Measurements from ENCODE around the gene MRPL24. TPM values are rescaled to one million over a fixed set of nuclear protein-coding genes. Genes with fewer than 3 reads are reported as not detected.

MRPL24 gene
- total RNA-seq, 2 experiments from 2014 or later, result 11.7 to 11.9 TPM

- no peaks in the 10 kb centered on the region for H3K9me3 Mint-ChIP-seq
- H3K27me3 ChIP-seq (ENCODE audit: control insufficient read depth in 1 of 2, insufficient read depth in 2 of 2, low read length in 2 of 2), result peaks cover 52 to 58% of the 10 kb centered on the region in 2 experiments
- peaks cover 23% of the 10 kb centered on the region for H3K4me1 ChIP-seq (ENCODE audit: insufficient read depth, low read length)
- no peak overlapping the region for H3K4me3 ChIP-seq (ENCODE audit: low read length)
- peaks cover 26% of the 10 kb centered on the region for H3K4me1 Mint-ChIP-seq (ENCODE audit: low read depth)
- no peaks in the 10 kb centered on the region for H3K36me3 ChIP-seq (ENCODE audit: insufficient read depth, low read length)
- no peak for DNase-seq
- no peaks in the 10 kb centered on the region for H3K36me3 Mint-ChIP-seq (ENCODE audit: low read depth)
- TF ChIP-seq CTCF (IDR thresholded peaks at IDR 0.05), result no peak
- H3K27me3 Mint-ChIP-seq, result peaks cover 61% of the 10 kb centered on the region
- H3K9me3 ChIP-seq (ENCODE audit: control insufficient read depth in 1 of 2, insufficient read depth in 1 of 2, low read length in 2 of 2), result peaks cover 0 to 13% of the 10 kb centered on the region in 2 experiments
- ChIA-PET POLR2A (interaction anchor here (1.0 to 3.9 kb wide), 3 partner anchors 15 to 36 kb away, joined by 4 to 38 read pairs (median 4); partner anchors contain the start of genes ISG20L2 and METTL25B), CTCF (interaction anchor here (2.5 to 3.6 kb wide), 2 partner anchors 15 to 34 kb away, joined by 7 to 119 read pairs; partner anchors contain the start of gene CRABP2)
- intact Hi-C loops (cut with DNase I, micrococcal nuclease), result no loop called here
- no peak for ATAC-seq (ENCODE audit: poor library complexity)
- H3K4me3 Mint-ChIP-seq, result no peak overlapping the region
- H3K27ac ChIP-seq (ENCODE audit: low read depth in 1 of 2, low read length in 2 of 2), result no peak overlapping the region
- H3K27ac Mint-ChIP-seq, result no peak overlapping the region
These were observed 49.7 kb downstream of the MRPL24 start for GRCh38 chr1:156691191-156691590.

GRCh38 chr1:156690675-156691036 lies 50.2 kb downstream of the MRPL24 start:
- peaks cover 23% of the 10 kb centered on the region for H3K4me1 ChIP-seq (ENCODE audit: insufficient read depth, low read length)
- H3K27me3 ChIP-seq (ENCODE audit: control insufficient read depth in 1 of 2, insufficient read depth in 2 of 2, low read length in 2 of 2), result peaks cover 52 to 58% of the 10 kb centered on the region in 2 experiments
- no peaks in the 10 kb centered on the region for H3K36me3 Mint-ChIP-seq (ENCODE audit: low read depth)
- peaks cover 26% of the 10 kb centered on the region for H3K4me1 Mint-ChIP-seq (ENCODE audit: low read depth)
- ATAC-seq (ENCODE audit: poor library complexity), result no peak
- peaks cover 61% of the 10 kb centered on the region for H3K27me3 Mint-ChIP-seq
- no peaks in the 10 kb centered on the region for H3K9me3 Mint-ChIP-seq
- no peak overlapping the region for H3K27ac Mint-ChIP-seq
- POLR2A ChIA-PET, result interaction anchor here (0.9 to 3.9 kb wide), 5 partner anchors 25 to 169 kb away, joined by 3 to 38 read pairs (median 4); partner anchors contain the start of genes ISG20L2, METTL25B, MRPL24 and PRCC
- no peak overlapping the region for H3K27ac ChIP-seq (ENCODE audit: low read depth in 1 of 2, low read length in 2 of 2)
- no peak for TF ChIP-seq CTCF (IDR thresholded peaks at IDR 0.05)
- no peak overlapping the region for H3K4me3 ChIP-seq (ENCODE audit: low read length)
- CTCF ChIA-PET, result interaction anchor here (1.0 to 3.6 kb wide), 9 partner anchors 11 to 245 kb away, joined by 3 to 119 read pairs (median 9); partner anchors contain the start of genes CRABP2 and MRPL24
- H3K36me3 ChIP-seq (ENCODE audit: insufficient read depth, low read length), result no peaks in the 10 kb centered on the region
- DNase-seq, result no peak
- H3K9me3 ChIP-seq (ENCODE audit: control insufficient read depth in 1 of 2, insufficient read depth in 1 of 2, low read length in 2 of 2), result peaks cover 0 to 13% of the 10 kb centered on the region in 2 experiments
- intact Hi-C loops (cut with DNase I, micrococcal nuclease), result no loop called here
- no peak overlapping the region for H3K4me3 Mint-ChIP-seq

GRCh38 chr1:156689953-156690674 lies 50.8 kb downstream of the MRPL24 start:
- H3K27me3 ChIP-seq (ENCODE audit: control insufficient read depth in 1 of 2, insufficient read depth in 2 of 2, low read length in 2 of 2), result peaks cover 52 to 58% of the 10 kb centered on the region in 2 experiments
- DNase-seq (no peak), ATAC-seq (ENCODE audit: poor library complexity) (no peak)
- H3K36me3 ChIP-seq (ENCODE audit: insufficient read depth, low read length), result no peaks in the 10 kb centered on the region
- Mint-ChIP-seq H3K36me3 (ENCODE audit: low read depth) (no peaks in the 10 kb centered on the region), H3K9me3 (no peaks in the 10 kb centered on the region), H3K27me3 (peaks cover 61% of the 10 kb centered on the region), H3K27ac (no peak overlapping the region), H3K4me1 (ENCODE audit: low read depth) (peaks cover 26% of the 10 kb centered on the region), H3K4me3 (no peak overlapping the region)
- TF ChIP-seq CTCF (IDR thresholded peaks at IDR 0.05), result no peak
- CTCF ChIA-PET, result interaction anchor here (0.6 to 3.6 kb wide), 30 partner anchors 10 to 244 kb away, joined by 3 to 119 read pairs (median 6); partner anchors contain the start of genes CRABP2, ISG20L2, METTL25B and MRPL24
- intact Hi-C loops (cut with DNase I, micrococcal nuclease), result loop anchor here (1.0 to 10.0 kb wide), 7 partner anchors 16 to 239 kb away; partner anchors contain the start of genes LRRC71 (in 1 of the 2), NTRK1 (in 1 of the 2) and PRCC (in 1 of the 2)
- H3K9me3 ChIP-seq (ENCODE audit: control insufficient read depth in 1 of 2, insufficient read depth in 1 of 2, low read length in 2 of 2), result peaks cover 0 to 13% of the 10 kb centered on the region in 2 experiments
- POLR2A ChIA-PET, result interaction anchor here (0.8 to 3.9 kb wide), 7 partner anchors 15 to 170 kb away, joined by 3 to 38 read pairs (median 4); partner anchors contain the start of genes CRABP2, ISG20L2, METTL25B and MRPL24
- H3K4me1 ChIP-seq (ENCODE audit: insufficient read depth, low read length), result peaks cover 23% of the 10 kb centered on the region
- H3K4me3 ChIP-seq (ENCODE audit: low read length), result no peak overlapping the region
- no peak overlapping the region for H3K27ac ChIP-seq (ENCODE audit: low read depth in 1 of 2, low read length in 2 of 2)

Data from CD4-positive, alpha-beta T cell (primary cell).